ENCODE measurements around the gene SUCO.
"Not testable (repeated sequence)": the region's sequence is repeated elsewhere in the genome, so short reads cannot be mapped to it uniquely, and the experiment has no call there.

The SUCO gene, protein sequence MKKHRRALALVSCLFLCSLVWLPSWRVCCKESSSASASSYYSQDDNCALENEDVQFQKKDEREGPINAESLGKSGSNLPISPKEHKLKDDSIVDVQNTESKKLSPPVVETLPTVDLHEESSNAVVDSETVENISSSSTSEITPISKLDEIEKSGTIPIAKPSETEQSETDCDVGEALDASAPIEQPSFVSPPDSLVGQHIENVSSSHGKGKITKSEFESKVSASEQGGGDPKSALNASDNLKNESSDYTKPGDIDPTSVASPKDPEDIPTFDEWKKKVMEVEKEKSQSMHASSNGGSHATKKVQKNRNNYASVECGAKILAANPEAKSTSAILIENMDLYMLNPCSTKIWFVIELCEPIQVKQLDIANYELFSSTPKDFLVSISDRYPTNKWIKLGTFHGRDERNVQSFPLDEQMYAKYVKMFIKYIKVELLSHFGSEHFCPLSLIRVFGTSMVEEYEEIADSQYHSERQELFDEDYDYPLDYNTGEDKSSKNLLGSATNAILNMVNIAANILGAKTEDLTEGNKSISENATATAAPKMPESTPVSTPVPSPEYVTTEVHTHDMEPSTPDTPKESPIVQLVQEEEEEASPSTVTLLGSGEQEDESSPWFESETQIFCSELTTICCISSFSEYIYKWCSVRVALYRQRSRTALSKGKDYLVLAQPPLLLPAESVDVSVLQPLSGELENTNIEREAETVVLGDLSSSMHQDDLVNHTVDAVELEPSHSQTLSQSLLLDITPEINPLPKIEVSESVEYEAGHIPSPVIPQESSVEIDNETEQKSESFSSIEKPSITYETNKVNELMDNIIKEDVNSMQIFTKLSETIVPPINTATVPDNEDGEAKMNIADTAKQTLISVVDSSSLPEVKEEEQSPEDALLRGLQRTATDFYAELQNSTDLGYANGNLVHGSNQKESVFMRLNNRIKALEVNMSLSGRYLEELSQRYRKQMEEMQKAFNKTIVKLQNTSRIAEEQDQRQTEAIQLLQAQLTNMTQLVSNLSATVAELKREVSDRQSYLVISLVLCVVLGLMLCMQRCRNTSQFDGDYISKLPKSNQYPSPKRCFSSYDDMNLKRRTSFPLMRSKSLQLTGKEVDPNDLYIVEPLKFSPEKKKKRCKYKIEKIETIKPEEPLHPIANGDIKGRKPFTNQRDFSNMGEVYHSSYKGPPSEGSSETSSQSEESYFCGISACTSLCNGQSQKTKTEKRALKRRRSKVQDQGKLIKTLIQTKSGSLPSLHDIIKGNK (N-terminal part only)

DNA sequence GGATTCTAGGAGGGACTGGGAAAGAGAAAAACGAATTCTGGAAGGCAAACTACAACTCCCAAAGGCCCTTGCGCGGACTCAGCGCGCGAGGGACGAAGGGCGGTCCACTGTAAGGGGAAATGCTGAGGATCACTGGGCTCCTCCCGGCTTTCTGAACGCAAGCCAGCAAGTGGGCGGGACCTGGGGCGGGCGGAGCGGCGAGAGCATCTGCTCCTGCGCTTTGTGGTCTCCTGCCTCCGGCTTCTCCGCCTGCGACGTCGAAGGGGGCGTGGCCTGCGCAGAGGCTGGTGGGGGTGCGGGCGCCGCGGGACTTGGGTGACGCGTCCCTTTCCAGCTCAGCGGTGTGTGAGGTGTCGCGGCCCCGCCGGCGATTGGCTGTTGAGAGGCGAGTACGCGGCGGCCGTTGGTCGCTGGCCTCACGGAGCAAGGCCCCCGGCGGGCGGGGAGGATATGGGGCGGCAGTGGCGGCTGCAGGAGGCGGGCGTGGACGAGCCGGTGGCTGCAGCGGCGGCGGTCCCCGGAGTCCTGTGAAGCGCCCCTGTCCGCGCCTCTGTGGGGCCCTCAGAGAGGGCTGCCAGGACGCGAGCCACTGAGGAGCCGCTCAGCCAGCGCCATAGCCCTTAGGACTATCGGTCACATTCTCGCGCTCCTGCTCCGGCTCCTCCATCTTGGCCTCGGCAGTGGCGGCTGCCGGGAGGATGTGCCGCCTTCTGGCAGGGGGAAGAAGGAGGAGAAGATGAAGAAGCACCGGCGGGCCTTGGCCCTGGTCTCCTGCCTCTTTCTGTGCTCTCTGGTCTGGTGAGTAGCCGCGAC lies at the start of gene SUCO:
Gene SUCO (plus strand): TSS at position 451 of the 813 bp plus-strand sequence. CDS start 286 bp downstream, at position 737.
- DNase-seq (ENCODE audit: low read depth), result peak; percentile 100

DNA sequence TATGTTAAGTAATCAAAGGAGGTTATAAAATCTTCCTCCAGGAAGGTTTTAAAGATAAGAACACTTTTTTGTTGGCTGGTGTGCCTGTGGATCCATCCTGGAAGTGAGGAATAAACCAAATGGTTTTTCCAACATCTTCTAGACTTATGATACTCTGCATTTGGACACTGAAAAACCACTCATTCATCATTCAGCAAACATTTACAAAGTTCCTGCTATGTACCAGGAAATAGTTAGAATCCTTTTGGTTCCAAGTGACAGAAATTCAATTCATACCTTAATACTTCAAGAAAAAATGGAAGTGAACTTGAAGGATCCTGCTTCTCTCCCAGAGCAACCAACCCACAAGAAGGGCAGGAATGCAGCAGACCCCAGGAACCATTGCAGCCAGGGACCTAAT lies 49.5 kb upstream of the SUCO start:
- no peak for DNase-seq (ENCODE audit: low read depth)

DNA sequence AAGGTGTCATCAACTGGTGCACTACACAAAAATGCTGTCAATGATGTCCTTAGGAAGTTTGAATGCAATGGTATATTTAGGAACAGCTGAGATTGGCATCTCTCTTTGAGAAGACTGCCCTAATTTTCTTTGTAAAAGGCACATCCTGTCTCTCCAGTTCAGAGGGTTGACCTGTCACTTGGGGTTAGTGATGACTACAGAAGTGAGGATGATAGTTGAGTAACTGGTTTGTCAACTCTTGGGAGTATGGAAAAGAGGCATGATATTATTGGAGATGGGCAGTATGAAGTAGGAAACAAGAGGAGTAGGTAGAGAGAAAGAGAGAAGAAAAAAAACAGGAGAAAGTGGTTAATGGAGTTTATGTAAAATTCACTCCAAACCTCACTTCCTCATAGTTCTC lies 48.7 kb upstream of the SUCO start:
- DNase-seq (ENCODE audit: low read depth), result no peak

DNA sequence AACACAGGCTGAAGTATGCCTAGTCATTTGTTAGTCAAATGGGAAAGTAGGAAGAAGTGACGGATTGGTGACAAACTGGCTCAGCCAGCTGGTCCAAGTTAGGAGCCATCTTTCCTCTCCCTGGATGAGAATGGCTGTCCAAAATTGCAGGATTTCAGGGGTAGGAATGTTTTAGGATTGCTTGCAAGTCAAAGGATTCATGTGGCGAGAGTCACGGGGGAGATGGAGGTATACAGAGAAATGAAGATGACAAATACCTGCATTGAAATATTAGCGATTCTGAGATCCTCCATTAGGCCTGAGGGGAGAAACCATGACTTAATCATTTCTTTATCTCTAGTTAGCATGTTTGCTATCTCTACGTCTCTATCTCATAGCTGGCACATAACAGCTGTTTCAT lies 47.3 kb upstream of the SUCO start:
- no peak for DNase-seq (ENCODE audit: low read depth)

DNA sequence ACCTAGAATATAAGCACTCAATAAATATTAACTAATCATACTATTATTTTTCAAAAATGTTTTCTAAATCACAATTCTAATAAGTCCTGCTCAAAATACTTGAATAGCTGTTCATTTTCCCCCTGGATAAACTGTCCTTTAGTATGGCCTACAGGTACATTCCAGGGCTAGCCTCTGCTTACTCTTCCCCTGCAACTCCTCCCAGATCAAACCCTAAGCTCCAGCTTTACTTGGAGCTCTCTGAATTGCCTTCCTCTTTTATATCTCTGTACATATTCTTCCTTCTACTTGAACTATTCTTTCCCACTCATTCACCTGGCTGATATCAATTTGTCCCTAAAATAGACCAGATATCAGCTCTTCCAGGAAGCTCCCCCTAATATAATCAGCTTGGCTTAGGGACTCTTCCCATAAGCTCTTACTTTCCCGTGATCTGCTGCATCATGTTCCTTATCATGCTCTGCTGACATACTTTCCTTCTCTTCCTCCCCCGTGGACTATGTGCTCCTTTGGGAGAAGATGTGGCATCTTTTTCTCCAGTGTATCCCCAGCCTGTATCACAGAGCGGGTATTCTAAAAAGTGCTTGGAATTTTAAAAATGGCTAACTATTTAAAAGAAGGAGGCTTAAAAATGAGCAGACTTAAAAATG lies 46.0 kb upstream of the SUCO start:
- DNase-seq (ENCODE audit: low read depth), result no peak

DNA sequence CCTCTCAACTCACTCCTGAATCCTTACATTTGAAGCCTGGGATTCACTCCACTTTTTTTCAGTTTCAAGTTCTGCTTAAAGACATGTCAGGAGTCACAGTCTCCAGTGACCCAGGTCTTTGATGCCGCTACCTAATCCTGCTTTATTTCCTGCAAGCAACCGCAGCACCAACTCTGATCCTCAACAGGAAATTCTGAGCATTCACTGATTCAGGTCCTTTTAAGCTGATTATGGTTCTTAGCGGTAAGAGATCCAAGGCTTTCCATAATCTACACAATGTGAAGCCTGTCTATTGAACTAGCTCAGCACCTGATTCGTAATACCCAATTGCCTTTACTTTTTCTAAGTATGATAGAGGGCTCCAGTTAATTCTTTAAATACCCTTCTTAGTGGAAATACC lies 45.4 kb upstream of the SUCO start:
- no peak for DNase-seq (ENCODE audit: low read depth)

DNA sequence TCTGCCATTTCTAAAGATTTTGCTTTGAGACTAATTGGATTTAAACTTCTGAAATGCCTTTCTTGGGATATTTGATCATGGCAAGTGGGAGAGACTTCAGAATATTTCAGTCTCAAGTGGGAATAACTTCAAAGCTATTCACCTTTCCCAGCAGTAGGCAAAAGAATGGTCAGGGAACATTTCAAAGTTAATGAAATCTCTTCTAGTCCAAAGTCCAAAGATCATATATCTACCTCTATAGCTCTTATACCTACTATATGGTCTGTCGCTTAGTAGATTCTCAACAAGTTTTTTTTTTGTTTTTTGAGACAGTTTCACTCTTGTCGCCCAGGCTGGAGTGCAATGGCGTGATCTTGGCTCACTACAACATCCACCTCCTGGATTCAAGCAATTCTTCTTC lies 44.6 kb upstream of the SUCO start:
- DNase-seq (ENCODE audit: low read depth), result no peak

DNA sequence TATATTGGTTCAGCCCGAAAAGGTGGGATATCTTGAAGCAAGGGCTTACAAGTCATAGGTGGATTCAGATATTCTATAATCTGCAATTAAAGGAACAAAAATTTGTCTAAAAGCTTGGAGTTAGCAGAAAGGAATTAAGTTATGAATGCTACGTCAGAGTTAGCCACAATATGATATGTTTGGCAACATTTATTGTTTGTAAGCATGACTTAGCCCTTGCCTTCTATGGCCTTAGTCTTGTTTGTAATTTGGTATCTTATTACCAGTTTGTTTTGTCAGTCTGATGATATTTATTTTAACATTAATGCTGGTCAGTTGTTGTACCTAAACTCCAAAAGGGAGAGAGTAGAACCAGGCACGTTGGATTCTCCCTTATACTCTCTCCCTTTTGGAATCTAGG lies 43.1 kb upstream of the SUCO start:
- no peak for DNase-seq (ENCODE audit: low read depth)

DNA sequence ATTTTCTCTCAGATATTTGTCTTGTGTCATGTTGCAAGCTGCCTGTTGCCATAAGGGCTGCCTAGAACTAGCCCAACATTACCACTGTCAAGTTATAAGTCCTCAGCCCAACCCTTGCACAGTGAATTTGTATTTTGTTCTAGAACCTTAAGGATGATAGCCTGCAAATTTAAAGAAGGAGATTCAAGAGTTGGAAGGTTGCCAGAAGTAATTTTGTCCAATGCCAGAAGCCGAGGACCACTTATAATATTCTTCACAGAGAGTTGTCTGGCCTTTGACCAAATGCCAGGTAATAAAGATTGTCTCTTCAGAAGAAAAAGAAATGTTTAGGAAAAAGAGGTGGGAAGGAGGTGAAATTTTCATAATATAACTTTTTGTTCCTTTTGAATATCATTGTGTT lies 40.5 kb upstream of the SUCO start:
- no peak for DNase-seq (ENCODE audit: low read depth)

DNA sequence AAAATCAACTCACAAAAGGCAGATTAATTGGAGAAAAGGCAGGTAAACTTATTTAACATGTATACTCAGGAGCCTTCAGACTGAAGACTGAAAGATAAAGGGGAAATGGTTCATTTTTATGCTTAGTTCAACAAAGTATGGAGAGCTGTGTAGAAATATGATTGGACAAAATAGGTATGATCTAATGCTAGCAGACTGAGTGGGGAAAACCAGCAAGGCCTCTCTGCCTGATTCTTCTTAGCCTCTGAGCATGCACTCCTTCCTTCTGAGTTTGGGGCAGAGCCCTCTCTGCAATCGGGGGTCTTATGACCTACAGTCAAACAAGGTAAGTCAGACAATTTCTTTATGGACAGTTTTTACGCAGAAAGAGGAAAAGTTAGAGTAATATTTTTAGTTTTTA lies 38.8 kb upstream of the SUCO start:
- DNase-seq (ENCODE audit: low read depth), result no peak

DNA sequence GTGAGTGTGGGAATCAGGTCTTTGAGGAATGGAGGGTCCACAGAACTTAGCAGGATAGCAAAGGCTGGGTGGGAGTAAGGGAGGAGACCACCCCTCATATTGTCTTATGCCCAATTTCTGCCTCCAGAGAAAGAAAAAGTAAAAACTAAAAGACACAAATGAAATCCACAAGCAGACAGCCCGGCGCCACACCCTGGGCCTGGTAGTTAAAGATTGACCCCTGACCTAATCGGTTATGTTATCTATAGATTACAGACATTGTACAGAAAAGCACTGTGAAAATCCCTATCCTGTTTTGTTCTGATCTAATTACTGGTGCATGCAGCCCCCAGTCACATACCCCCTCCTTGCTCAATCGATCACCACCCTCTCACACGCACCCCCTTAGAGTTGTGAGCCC lies 36.8 kb upstream of the SUCO start:
- not testable (repeated sequence) for DNase-seq (ENCODE audit: low read depth)

DNA sequence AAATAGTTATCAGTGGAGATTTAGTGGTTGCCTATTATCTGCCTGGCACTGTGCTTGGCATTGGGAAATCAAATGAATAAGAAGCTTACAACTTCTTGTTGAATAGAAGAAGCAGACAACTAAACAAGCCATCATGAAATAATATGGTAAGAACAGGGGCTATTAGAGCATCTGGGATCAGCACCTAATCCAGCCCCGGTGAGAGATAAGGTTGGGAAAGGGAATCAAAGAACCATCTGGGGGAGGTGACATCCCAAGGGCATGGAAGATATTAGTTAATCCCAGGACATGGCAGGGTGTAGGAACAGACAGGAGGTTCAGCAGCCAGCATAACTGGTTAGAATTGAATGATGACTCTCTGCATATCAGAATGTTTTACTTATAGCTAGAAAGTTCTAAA lies 36.3 kb upstream of the SUCO start:
- DNase-seq (ENCODE audit: low read depth), result no peak

DNA sequence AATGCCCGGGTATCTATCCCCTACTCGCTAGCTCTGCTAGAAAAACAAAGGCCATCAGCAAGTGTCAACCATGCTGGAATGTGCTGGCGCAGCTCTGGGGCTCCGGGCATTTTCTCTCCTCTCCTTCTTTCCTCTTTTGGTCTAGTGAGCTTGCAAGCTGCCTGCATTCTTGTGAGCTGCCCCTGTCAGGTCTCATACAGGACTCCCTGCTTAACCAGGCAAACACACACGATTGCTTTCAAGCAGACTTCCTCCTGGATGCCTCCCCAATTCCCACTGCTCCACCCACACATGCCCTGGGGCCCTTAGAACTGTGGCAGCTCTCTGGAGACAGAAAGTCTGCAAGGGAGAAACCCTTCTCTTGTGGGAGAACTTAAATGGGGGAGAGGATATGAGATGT lies 35.7 kb upstream of the SUCO start:
- DNase-seq (ENCODE audit: low read depth), result no peak

DNA sequence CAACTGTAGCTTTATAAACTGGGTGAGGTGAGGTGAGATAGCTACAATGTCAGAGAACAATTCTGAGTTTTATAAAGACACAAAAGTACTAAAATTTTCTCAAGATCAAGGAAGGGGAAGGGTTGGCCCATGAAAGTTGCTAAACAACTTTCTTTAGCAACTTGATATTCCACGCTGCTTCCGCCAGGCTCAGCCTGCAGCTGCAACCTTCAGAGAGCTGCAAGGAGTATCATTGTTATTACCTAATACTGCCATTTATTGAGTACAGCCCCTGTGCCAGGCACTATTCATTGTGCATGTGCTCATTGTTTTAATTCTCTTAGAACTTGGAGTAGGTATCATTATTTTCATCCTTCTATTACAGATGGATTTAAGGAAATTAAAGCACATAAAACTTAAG lies 34.1 kb upstream of the SUCO start:
- no peak for DNase-seq (ENCODE audit: low read depth)

DNA sequence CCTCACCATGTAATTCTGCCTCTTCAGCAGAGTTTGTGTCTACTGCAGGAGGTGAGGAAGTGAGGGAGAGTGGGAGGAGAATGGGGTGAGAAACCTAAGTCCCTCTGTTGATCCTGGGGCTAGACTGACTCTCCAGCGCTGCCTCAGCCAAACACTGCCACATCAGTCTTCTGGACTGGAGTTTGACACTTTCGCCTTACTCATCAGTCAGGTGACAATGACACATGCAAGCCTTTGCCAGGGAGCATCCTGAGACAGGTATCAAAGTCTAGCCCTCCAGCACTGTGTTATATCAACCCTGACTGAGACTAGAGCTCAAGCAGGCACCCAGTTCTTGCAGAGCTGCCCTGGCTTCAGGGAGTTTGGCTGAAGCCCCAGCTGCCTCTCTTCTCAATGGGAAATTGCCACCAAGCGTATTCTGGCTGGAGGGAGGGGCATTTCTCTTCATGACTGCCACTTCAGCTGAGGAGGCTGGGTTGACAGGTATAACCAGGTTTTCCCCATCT lies 33.3 kb upstream of the SUCO start:
- DNase-seq (ENCODE audit: low read depth), result no peak

DNA sequence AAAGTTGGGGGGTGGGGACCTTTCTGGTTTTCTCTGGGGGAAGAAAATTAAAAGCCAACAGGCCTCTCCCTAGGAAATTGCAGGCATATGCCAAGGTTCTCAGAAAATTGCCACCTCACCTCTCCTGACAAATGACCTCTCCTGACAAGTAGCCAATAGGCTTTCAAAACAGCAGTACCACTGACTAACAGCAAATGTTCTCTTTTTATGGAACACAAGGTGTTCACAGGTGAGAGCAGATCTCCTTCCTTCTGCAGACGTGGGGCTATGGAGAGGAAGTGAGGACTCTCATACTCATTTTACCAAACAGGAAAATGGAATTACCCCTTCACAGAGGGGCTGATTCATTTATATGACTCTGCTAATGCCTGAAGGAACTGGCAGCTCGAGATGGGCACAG lies 32.7 kb upstream of the SUCO start:
- no peak for DNase-seq (ENCODE audit: low read depth)

DNA sequence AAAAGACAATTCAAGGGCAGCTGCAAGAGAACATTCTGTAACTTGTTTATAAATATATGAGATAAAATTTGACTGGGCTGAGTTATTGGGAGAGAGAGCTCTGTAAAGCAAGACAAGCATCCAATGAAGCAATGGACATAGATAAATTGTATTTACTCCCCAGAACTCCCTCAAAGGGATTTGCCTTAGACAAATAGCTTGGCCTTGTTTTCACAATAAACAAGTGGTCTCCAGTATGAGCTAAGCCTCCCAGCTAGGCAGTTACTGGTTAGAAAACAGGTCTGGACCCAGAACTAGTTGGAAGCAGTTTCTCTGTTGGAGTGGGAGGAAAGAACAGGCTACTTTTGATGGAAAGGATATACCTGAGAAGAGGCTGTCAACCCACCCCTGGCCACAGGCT lies 25.2 kb upstream of the SUCO start:
- DNase-seq (ENCODE audit: low read depth), result no peak

DNA sequence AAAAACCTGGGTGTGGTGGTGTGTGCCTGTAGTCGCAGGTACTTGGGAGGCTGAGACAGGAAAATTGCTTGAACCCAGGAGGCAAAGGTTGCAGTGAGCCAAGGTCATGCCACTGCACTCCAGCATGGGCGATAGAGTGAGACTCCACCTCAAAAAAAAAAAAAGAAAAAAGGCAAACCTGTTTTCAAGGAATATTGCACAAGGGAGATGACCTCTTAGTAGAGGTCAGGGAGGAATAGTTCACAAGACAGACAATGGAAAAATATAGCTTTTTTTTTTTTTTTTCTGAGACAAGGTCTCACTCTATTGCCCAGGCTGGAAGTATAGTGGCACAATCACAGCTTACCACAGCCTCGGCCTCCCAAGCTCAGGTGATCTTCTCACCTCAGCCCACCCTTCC lies 22.5 kb upstream of the SUCO start:
- DNase-seq (ENCODE audit: low read depth), result no peak

DNA sequence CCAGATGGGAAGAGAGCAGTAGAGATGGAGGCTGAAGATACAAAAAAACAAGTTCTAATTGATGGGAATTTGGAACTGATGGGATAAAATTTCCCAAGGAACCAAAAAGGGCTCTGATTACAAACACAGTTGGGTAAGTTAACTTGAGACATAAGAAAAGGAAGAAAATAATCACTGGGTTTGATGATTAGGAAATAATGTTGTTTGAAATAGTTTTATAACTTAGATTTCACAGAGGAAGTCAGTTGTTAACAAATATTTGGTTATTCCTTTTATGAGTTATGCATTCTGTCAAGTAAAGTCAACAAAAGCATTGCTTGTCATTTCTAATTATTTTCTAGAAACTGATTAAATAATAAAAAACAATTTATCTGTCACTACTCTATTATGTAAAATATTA lies 20.4 kb upstream of the SUCO start:
- DNase-seq (ENCODE audit: low read depth), result no peak

DNA sequence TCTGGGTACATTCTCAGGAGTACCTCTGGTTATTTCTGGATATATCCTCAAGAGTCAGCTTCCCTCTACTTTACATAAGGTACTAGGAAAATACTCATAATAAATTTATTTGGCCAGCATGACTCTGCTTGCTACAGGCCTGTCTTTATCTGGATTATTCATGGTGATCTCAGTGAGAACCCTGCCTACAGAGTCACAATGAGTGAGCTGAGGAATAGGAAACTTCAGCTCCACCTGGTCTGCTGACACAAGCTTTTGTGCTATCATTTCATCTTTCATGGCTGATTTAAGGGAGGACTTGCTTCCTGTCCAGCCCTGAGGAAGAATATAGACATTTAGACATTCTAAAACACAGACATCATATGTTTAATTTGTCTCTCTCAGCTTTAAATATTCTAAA lies 19.5 kb upstream of the SUCO start:
- DNase-seq (ENCODE audit: low read depth), result no peak

DNA sequence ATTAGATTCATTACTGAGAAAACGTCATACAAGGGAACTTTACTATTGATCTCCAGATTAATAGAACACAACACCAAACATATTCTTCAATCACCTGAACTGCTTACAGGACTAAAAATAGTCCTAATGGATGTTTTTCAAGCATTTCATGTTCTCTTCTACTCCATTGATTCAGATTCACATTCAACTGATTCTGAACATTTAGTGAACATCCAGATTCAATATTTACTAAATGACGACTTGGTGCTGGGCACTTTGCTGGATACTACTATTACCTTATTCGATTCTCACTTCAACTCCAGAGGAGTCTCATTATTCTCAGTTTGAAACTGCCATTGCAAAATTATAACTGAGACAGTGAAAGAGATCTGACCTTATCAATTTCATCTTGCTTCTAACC lies 18.8 kb upstream of the SUCO start:
- DNase-seq (ENCODE audit: low read depth), result no peak

Measured in stimulated activated CD8-positive, alpha-beta memory T cell treated with anti-CD3 and anti-CD28 coated beads, Interleukin-4, amount 100 ng/mL, for 24 hours (primary cell).